ENCODE data around the gene FAP. TPM values are rescaled to one million over a fixed set of nuclear protein-coding genes. Genes with fewer than 3 reads are reported as not detected.

The FAP gene
- total and polyA plus RNA-seq, 9 donors = 66.8 to 103 (median 87.9) TPM

GRCh38 chr2:162265666-162266459 is 22.6 kb upstream of the FAP start:
- H3K27me3 ChIP-seq (ENCODE audit: control insufficient read depth, insufficient read depth, low read length) = no peaks in the 10 kb centered on the region
- peak overlapping the region; percentile 81 for H3K27ac ChIP-seq (ENCODE audit: low read length)
- no peak overlapping the region for H3K4me3 ChIP-seq (ENCODE audit: low read length)
- no CpG with 5 or more reads among the region's 7 CpGs for WGBS (ENCODE audit: insufficient coverage)
- peaks cover 2% of the 10 kb centered on the region for H3K36me3 ChIP-seq (ENCODE audit: control insufficient read depth, insufficient read depth, low read length)
- DNase-seq = peak; percentile 68
- H3K4me1 ChIP-seq (ENCODE audit: control insufficient read depth, insufficient read depth, low read length) = peaks cover 11% of the 10 kb centered on the region
- H3K9me3 ChIP-seq (replicated peaks; ENCODE audit: control insufficient read depth, low read depth, low read length) = no peaks in the 10 kb centered on the region

GRCh38 chr2:162261032-162261945 is 18.0 kb upstream of the FAP start:
- Histone ChIP-seq H3K36me3 (ENCODE audit: control insufficient read depth, insufficient read depth, low read length) (peaks cover 2% of the 10 kb centered on the region), H3K9me3 (replicated peaks; ENCODE audit: control insufficient read depth, low read depth, low read length) (no peaks in the 10 kb centered on the region), H3K4me1 (ENCODE audit: control insufficient read depth, insufficient read depth, low read length) (peaks cover 9% of the 10 kb centered on the region), H3K4me3 (ENCODE audit: low read length) (no peak overlapping the region), H3K27ac (ENCODE audit: low read length) (peak overlapping the region; percentile 60), H3K27me3 (ENCODE audit: control insufficient read depth, insufficient read depth, low read length) (no peaks in the 10 kb centered on the region)
- DNase-seq = peak; percentile 85
- 64% methylated on average over 2 of the region's 4 CpGs for WGBS (ENCODE audit: insufficient coverage)

- H3K27ac ChIP-seq (ENCODE audit: low read length) = no peak overlapping the region
- 72% methylated on average over 2 of the region's 2 CpGs for WGBS (ENCODE audit: insufficient coverage)
- H3K27me3 ChIP-seq (ENCODE audit: control insufficient read depth, insufficient read depth, low read length) = no peaks in the 10 kb centered on the region
- no peak for DNase-seq
- no peak overlapping the region for H3K4me3 ChIP-seq (ENCODE audit: low read length)
- no peaks in the 10 kb centered on the region for H3K36me3 ChIP-seq (ENCODE audit: control insufficient read depth, insufficient read depth, low read length)
- peaks cover 4% of the 10 kb centered on the region for H3K4me1 ChIP-seq (ENCODE audit: control insufficient read depth, insufficient read depth, low read length)
- H3K9me3 ChIP-seq (replicated peaks; ENCODE audit: control insufficient read depth, low read depth, low read length) = no peaks in the 10 kb centered on the region
Observed at GRCh38 chr2:162258686-162259085, 15.4 kb upstream of the FAP start.

DNA sequence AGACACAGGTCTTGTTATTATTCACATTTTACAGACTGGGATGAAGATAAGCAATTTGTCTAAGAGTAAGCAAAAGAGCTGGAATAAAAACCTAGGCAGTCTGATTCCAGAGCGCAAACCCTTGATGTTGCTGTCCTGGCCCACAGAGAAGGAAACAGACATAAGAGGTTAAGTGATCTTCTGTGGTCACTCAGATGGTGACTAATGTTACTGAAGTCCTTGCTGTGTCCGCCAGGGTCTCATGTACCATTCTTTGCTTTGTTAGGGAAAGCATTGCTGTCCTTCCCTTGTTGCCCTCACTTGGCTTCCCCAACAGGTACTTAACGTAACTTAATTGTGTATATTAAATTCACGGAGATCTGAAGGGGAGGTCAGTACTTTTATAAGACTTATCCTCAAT is 14.9 kb upstream of the FAP start:
- no peaks in the 10 kb centered on the region for H3K27me3 ChIP-seq (ENCODE audit: control insufficient read depth, insufficient read depth, low read length)
- H3K9me3 ChIP-seq (replicated peaks; ENCODE audit: control insufficient read depth, low read depth, low read length) = no peaks in the 10 kb centered on the region
- no peak overlapping the region for H3K27ac ChIP-seq (ENCODE audit: low read length)
- no peak for DNase-seq
- no peak overlapping the region for H3K4me3 ChIP-seq (ENCODE audit: low read length)
- 92% methylated on average over 1 of the region's 4 CpGs for WGBS (ENCODE audit: insufficient coverage)
- H3K4me1 ChIP-seq (ENCODE audit: control insufficient read depth, insufficient read depth, low read length) = peaks cover 4% of the 10 kb centered on the region
- no peaks in the 10 kb centered on the region for H3K36me3 ChIP-seq (ENCODE audit: control insufficient read depth, insufficient read depth, low read length)

DNA sequence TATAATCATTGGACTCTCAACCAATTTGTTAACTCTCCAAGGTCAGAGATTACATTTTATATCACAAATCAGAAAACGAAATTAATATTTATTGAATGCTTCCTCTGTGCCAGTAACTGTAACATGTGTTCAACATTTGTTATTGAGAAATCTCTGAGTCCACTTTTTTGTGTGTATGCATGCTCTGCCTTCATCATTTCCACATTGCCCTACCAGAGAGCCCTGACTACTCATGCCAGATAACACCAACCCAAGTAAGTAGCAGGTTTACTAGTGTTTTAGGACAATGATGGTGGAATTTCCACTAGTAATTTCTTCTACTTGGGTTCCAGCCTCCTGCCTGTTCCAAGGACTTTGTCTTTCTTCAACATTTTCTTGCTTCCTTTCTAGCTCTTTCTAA is 14.2 kb upstream of the FAP start:
- H3K36me3 ChIP-seq (ENCODE audit: control insufficient read depth, insufficient read depth, low read length) = no peaks in the 10 kb centered on the region
- H3K27me3 ChIP-seq (ENCODE audit: control insufficient read depth, insufficient read depth, low read length) = no peaks in the 10 kb centered on the region
- peaks cover 4% of the 10 kb centered on the region for H3K4me1 ChIP-seq (ENCODE audit: control insufficient read depth, insufficient read depth, low read length)
- H3K4me3 ChIP-seq (ENCODE audit: low read length) = no peak overlapping the region
- H3K27ac ChIP-seq (ENCODE audit: low read length) = no peak overlapping the region
- no CpG with 5 or more reads among the region's 1 CpG for WGBS (ENCODE audit: insufficient coverage)
- no peaks in the 10 kb centered on the region for H3K9me3 ChIP-seq (replicated peaks; ENCODE audit: control insufficient read depth, low read depth, low read length)
- no peak for DNase-seq

GRCh38 chr2:162256591-162256991 is 13.3 kb upstream of the FAP start:
- no peak overlapping the region for H3K4me3 ChIP-seq (ENCODE audit: low read length)
- H3K36me3 ChIP-seq (ENCODE audit: control insufficient read depth, insufficient read depth, low read length) = no peaks in the 10 kb centered on the region
- H3K4me1 ChIP-seq (ENCODE audit: control insufficient read depth, insufficient read depth, low read length) = peaks cover 3% of the 10 kb centered on the region
- H3K27me3 ChIP-seq (ENCODE audit: control insufficient read depth, insufficient read depth, low read length) = no peaks in the 10 kb centered on the region
- H3K27ac ChIP-seq (ENCODE audit: low read length) = no peak overlapping the region
- DNase-seq = peak; percentile 74
- WGBS (ENCODE audit: insufficient coverage) = no CpG with 5 or more reads among the region's 2 CpGs
- H3K9me3 ChIP-seq (replicated peaks; ENCODE audit: control insufficient read depth, low read depth, low read length) = no peaks in the 10 kb centered on the region

DNA sequence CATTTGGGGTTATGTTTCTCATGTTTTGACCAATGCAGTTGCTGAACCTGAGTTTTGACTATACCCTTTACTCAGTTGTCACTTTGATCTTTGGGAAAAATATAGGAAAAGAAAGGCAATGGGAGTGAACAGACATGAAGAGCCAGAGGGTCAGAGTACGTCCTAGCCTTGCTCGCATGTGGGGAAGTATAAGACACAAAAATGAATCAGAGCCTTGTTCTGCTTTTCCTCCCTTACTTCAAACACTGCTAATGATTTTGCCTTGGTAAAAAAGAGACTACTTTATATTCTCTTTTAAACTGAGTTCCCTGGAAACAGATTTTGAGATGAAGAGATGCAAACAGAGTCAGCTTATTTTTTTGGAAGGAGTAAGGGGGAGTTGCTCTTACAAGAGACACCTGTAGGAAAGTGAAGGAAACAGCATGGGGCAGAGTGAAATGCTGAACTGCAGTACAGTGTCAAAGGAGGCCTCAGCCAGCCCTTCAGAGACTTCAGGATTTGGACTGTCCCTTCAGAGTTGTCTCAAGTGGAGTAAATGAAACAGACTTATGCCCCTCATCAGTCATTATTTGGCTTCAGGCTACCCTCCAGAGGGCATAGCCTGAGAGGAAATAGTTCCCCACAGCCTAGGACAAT is 11.1 kb upstream of the FAP start:
- Histone ChIP-seq H3K27me3 (ENCODE audit: control insufficient read depth, insufficient read depth, low read length) (no peaks in the 10 kb centered on the region), H3K27ac (ENCODE audit: low read length) (no peak overlapping the region), H3K4me1 (ENCODE audit: control insufficient read depth, insufficient read depth, low read length) (no peaks in the 10 kb centered on the region), H3K9me3 (replicated peaks; ENCODE audit: control insufficient read depth, low read depth, low read length) (peaks cover 3% of the 10 kb centered on the region), H3K36me3 (ENCODE audit: control insufficient read depth, insufficient read depth, low read length) (no peaks in the 10 kb centered on the region), H3K4me3 (ENCODE audit: low read length) (no peak overlapping the region)
- WGBS (ENCODE audit: insufficient coverage) = no CpG with 5 or more reads among the region's 2 CpGs
- no peak for DNase-seq

DNA sequence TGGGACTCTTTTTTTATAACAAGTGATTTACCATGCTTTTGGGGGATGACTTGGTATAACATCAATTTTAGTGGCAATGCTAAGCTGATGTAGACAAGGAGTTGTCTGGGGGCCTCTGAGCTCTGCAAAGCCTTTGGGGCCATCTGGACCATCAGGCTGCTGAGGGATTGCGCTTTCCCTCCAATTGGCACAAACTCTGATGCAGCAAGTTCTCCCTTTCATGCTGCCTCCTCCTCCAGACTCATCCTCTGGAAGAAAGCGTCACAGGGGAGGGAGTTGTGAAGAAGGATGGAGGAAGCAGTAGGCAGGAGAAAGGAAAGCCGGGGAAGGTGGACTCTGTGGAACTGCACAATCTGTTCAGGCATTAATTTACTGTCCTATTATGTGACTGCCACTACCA is 10.2 kb upstream of the FAP start:
- DNase-seq = peak; percentile 52
- no CpG with 5 or more reads among the region's 3 CpGs for WGBS (ENCODE audit: insufficient coverage)
- Histone ChIP-seq H3K36me3 (ENCODE audit: control insufficient read depth, insufficient read depth, low read length) (no peaks in the 10 kb centered on the region), H3K9me3 (replicated peaks; ENCODE audit: control insufficient read depth, low read depth, low read length) (peaks cover 3% of the 10 kb centered on the region), H3K27me3 (ENCODE audit: control insufficient read depth, insufficient read depth, low read length) (no peaks in the 10 kb centered on the region), H3K4me3 (ENCODE audit: low read length) (no peak overlapping the region), H3K27ac (ENCODE audit: low read length) (no peak overlapping the region), H3K4me1 (ENCODE audit: control insufficient read depth, insufficient read depth, low read length) (no peaks in the 10 kb centered on the region)

DNA sequence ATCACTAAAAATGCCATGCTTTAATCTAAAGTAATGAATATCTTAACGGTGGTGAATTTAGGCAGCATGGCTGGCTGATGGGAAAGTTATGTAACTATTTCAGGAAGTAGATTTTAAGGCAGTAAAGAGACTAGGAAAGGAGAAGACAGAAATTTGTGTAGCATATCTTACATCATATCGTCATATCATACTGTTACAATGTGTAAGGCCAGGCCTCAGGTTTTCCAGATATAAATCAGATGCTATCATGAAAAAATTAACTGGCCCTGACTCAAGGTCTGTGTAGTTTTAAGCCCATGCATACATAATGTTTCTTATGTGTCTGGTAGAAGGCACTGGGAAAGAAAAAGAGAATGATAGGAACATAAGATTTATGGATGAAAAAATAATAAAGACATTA is 8.9 kb upstream of the FAP start:
- Histone ChIP-seq H3K9me3 (replicated peaks; ENCODE audit: control insufficient read depth, low read depth, low read length) (peaks cover 3% of the 10 kb centered on the region), H3K27me3 (ENCODE audit: control insufficient read depth, insufficient read depth, low read length) (no peaks in the 10 kb centered on the region), H3K27ac (ENCODE audit: low read length) (no peak overlapping the region), H3K4me1 (ENCODE audit: control insufficient read depth, insufficient read depth, low read length) (no peaks in the 10 kb centered on the region), H3K36me3 (ENCODE audit: control insufficient read depth, insufficient read depth, low read length) (no peaks in the 10 kb centered on the region), H3K4me3 (ENCODE audit: low read length) (no peak overlapping the region)
- DNase-seq = no peak
- no CpG with 5 or more reads among the region's 2 CpGs for WGBS (ENCODE audit: insufficient coverage)

DNA sequence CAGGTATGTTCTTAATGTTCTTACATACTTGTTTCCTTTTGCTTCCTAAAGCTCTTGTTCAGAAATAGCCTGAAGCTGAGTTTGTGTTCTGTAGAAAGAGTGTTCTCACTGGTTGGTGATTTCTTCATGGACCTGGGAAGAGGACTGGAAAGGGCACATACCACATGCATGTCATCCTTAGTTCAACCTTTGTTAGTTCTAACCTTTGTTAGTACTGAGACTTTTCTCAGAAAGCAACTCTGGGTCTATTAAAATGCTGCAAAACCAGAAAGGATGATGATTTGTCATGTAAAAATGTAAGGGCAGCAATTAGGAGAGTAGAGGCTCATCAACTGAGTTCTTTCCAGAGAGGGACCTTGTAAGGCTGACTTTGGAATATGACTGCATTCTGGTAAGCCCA is 2.5 kb upstream of the FAP start:
- no peak for DNase-seq
- H3K4me3 ChIP-seq (ENCODE audit: low read length) = no peak overlapping the region
- H3K4me1 ChIP-seq (ENCODE audit: control insufficient read depth, insufficient read depth, low read length) = peaks cover 7% of the 10 kb centered on the region
- H3K27me3 ChIP-seq (ENCODE audit: control insufficient read depth, insufficient read depth, low read length) = no peaks in the 10 kb centered on the region
- H3K36me3 ChIP-seq (ENCODE audit: control insufficient read depth, insufficient read depth, low read length) = no peaks in the 10 kb centered on the region
- no peak overlapping the region for H3K27ac ChIP-seq (ENCODE audit: low read length)
- peaks cover 3% of the 10 kb centered on the region for H3K9me3 ChIP-seq (replicated peaks; ENCODE audit: control insufficient read depth, low read depth, low read length)

Data from muscle of leg (tissue), 11 donors.